Measurements from ENCODE around the gene ITGA5. TPM values are rescaled to one million over a fixed set of nuclear protein-coding genes. Genes with fewer than 3 reads are reported as not detected.
A peak's percentile ranks its signal among the peaks of the same experiment; 100 is the strongest.

Gene ITGA5
- total and polyA plus RNA-seq, 2 experiments from 2014 or later, result 7.3 to 23.7 TPM

GRCh38 chr12:54359762-54360351 is 59.2 kb downstream of the ITGA5 start (continued):
- no peak for TF ChIP-seq ZNF462 (CRISPR knock-in tag; IDR thresholded peaks at IDR 0.05)

- H3K4me2 ChIP-seq, result peak overlapping the region; percentile 95
- ATAC-seq, result peak; percentile 83
- H3K4me1 ChIP-seq (ENCODE audit: insufficient read depth), result peaks cover 49% of the 10 kb centered on the region
These were observed 59.9 kb downstream of the ITGA5 start for GRCh38 chr12:54358945-54359761.

More at GRCh38 chr12:54358945-54359761, 59.9 kb downstream of the ITGA5 start:
- peak; percentile 99 for DNase-seq (ENCODE audit: low spot score)
- no peaks in the 10 kb centered on the region; the same call in 2 of the 3 replicates for H3K9me3 Mint-ChIP-seq
- H3K27ac Mint-ChIP-seq, result no peak overlapping the region
- peaks cover 11% of the 10 kb centered on the region for H3F3A ChIP-seq (replicated peaks; ENCODE audit: low read depth)
- peak overlapping the region; percentile 75 for H3K4me3 ChIP-seq
- H3K27me3 Mint-ChIP-seq (ENCODE audit: insufficient read depth, low read depth, poor library complexity), result peaks cover 25% of the 10 kb centered on the region
- H2AFZ ChIP-seq, result peak overlapping the region; percentile 60; the same call in 1 of the 2 replicates
- H3K79me2 ChIP-seq (replicated peaks; ENCODE audit: insufficient read depth), result no peaks in the 10 kb centered on the region; the same call in 1 of the 2 replicates
- no peaks in the 10 kb centered on the region for H4K20me1 ChIP-seq (replicated peaks; ENCODE audit: insufficient read depth)
- no peaks in the 10 kb centered on the region; the same call in 2 of the 3 replicates for H3K36me3 Mint-ChIP-seq (ENCODE audit: low read depth)
- no peaks in the 10 kb centered on the region for H3K9me2 ChIP-seq (ENCODE audit: insufficient read depth)
- TF ChIP-seq CREB1 (CRISPR knock-in tag; IDR thresholded peaks at IDR 0.05; ENCODE audit: low read depth), result peak; percentile 80
- TF ChIP-seq ZNF114 (CRISPR knock-in tag; IDR thresholded peaks at IDR 0.05), result no peak
- no peak for TF ChIP-seq EZH2 (IDR thresholded peaks at IDR 0.05; ENCODE audit: low read depth, unreplicated experiment)
- no peak for TF ChIP-seq EZH2phosphoT487 (IDR thresholded peaks at IDR 0.05; ENCODE audit: unreplicated experiment)
- no peak for TF ChIP-seq NANOG (IDR thresholded peaks at IDR 0.05; ENCODE audit: borderline replicate concordance)
- TF ChIP-seq STAT1 (IDR thresholded peaks at IDR 0.05; ENCODE audit: unreplicated experiment), result no peak
- no peaks in the 10 kb centered on the region for H3K36me3 ChIP-seq (ENCODE audit: insufficient read depth)
- peaks cover under 1% of the 10 kb centered on the region; the same call in 1 of the 2 replicates for H3K27me3 ChIP-seq (ENCODE audit: insufficient read depth)
- H3K4me3 Mint-ChIP-seq, result no peak overlapping the region
- peak overlapping the region; percentile 82 for H3K27ac ChIP-seq (ENCODE audit: low read depth)
- H3K4me1 Mint-ChIP-seq, result peaks cover 6% of the 10 kb centered on the region
